VCaP (cell line): ENCODE measurements around the gene UGT2B28.
"Not testable (repeated sequence)": the region's sequence is repeated elsewhere in the genome, so short reads cannot be mapped to it uniquely, and the experiment has no call there.

ENCODE experiments used
- H3K27ac ChIP-seq: fragments of 450-650 bp; 2 replicates; pipeline ENCODE4 v1.5.1; 2017
- TF ChIP-seq, protein P1 (sequence below): fragments of 450-650 bp; conservative IDR thresholded peaks from 2 replicates; pipeline ENCODE4 v1.5.1; 2017; ENCODE audit warnings: mild to moderate bottlenecking, moderate library complexity

UGT2B28 gene

DNA sequence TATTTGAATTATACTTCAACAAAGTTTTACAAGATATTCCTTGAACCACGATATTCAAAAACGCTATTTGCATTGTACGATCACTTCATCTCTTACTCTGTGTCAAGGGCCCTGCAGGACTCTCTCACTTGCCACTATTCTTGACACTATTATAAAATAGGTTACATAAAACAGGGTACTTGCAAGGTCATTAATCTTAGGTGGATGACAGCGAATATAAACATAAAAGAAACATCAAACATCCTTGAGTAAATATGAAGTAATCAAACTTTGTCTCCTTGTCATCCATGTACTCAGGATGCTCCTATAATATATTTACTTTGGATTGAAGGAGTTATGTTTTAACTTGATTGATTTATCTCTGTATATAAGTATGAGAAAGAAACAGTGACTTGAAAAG is at the start of gene UGT2B28:
Gene UGT2B28, plus strand, starts transcription at position 395 of the 400 bp plus-strand sequence. CDS start 26 bp downstream, outside the sequence.
- peak within 1 kb of the TSS; percentile 35; the same call in 1 of the 2 replicates for H3K27ac ChIP-seq

DNA sequence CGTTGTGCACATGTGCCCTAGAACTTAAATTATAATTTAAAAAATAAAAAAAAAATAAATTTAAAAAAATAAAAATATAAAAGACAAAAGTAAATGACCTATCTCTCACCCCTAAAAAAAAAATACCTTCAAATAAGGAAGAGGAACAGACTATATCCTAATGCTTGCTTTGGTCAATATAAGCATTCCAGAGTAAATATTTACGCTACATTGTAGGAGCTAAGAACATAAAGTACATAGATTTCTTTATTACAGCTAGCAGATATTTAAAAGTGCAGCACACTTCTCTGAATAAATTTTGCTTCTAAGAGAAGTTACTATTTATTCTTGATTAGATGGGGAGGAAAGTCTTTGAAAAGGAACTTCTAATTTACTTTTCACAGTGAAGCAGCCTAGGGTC is 41.2 kb upstream of the UGT2B28 start:
- TF ChIP-seq, protein P1, sequence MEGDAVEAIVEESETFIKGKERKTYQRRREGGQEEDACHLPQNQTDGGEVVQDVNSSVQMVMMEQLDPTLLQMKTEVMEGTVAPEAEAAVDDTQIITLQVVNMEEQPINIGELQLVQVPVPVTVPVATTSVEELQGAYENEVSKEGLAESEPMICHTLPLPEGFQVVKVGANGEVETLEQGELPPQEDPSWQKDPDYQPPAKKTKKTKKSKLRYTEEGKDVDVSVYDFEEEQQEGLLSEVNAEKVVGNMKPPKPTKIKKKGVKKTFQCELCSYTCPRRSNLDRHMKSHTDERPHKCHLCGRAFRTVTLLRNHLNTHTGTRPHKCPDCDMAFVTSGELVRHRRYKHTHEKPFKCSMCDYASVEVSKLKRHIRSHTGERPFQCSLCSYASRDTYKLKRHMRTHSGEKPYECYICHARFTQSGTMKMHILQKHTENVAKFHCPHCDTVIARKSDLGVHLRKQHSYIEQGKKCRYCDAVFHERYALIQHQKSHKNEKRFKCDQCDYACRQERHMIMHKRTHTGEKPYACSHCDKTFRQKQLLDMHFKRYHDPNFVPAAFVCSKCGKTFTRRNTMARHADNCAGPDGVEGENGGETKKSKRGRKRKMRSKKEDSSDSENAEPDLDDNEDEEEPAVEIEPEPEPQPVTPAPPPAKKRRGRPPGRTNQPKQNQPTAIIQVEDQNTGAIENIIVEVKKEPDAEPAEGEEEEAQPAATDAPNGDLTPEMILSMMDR: no peak
- H3K27ac ChIP-seq: peak overlapping the region; percentile 61

DNA sequence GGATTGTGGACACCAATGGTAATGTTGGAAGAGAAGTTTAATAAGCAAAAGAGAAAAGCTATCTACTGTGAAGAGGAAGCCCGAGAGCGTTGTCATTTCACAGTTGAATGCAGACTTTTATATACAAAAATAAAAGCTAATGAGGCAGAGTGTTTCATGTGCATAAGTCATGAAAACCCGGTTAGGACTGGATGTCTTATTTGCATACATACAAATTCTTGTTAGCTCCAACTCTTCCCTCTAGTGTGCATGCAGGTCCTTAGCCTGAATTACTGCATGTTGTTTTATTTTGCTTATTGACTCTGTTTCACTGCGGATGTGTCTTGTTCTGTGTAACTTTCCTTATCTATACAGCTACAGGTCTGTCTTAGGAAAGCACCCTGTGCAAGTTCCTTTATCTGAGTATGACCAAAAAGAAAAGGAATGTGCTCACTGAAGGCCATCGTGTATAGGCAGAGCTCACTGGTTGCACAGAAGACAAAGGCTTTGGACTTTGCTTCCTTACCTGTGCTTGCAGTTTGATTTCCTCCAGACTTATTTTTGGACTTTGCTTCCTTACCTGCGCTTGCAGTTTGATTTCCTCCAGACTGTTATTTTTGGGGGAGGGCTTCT is 40.6 kb upstream of the UGT2B28 start:
- TF ChIP-seq, protein P1: no peak
- H3K27ac ChIP-seq: peak overlapping the region; percentile 61

DNA sequence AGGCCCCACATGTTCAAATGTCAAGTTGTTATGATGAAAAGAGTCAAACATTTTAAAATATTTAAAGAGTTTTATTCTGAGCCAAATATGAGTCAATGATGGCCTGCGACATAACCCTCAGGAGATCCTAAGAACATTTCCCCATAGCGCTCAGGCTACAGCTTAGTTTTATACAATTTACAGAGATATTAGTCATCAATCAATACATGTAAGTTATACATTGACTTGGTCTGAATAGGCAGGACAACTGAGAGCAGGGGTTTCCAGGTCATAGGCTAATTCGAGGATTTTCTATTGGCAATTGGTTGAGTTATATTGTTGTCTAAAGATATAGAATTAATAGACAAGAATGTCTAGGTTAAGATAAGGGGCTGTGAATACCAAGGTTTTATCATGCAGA is 39.5 kb upstream of the UGT2B28 start:
- H3K27ac ChIP-seq: peak overlapping the region; percentile 61; the same call in 1 of the 2 replicates

DNA sequence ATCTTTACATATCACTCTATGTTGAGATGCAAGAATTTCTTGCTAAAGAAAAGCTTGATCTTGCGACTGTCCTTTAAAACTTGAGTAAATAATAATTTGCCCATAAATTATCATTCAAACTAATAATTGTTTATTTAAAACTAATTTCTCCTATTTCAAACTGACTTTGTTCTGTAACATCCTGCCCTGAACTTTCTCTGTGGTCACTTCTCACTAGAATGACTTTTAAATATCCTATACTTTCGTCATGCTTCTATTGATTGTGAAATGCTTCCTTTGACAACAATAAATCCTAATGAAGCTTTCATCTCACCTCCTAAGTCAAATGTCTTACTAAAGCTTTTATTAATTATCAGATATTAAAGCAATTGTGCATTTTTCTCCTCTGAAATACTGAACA is 38.5 kb upstream of the UGT2B28 start:
- not testable (repeated sequence) for H3K27ac ChIP-seq

DNA sequence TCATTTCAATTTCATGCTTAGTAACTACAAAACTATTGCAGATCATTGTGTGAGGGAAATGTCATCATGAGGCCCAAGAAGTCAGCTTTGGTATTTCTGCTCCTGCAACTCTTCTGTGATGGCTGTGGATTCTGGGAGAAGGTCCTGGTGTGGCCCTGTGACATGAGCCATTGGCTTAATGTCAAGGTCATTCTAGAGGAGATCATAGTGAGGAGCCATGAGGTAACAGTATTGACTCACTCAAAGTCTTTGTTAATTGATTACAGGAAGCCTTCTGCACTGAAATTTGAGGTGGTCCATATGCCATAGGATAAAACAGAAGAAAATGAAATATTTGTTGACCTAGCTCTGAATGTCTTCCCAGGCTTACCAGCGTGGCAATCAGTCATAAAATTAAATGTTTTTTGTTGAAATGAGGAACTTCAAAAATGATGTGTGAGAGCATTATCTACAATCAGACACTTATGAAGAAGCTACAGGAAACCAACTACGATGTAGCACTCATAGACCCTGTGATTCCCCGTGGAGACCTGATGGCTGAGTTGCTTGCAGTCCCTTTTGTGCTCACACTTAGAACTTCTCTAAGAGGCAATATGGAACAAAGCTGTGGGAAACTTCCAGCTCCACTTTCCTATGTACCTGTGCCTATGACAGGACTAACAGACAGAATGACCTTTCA is 37.6 kb upstream of the UGT2B28 start:
- not testable (repeated sequence) for H3K27ac ChIP-seq

DNA sequence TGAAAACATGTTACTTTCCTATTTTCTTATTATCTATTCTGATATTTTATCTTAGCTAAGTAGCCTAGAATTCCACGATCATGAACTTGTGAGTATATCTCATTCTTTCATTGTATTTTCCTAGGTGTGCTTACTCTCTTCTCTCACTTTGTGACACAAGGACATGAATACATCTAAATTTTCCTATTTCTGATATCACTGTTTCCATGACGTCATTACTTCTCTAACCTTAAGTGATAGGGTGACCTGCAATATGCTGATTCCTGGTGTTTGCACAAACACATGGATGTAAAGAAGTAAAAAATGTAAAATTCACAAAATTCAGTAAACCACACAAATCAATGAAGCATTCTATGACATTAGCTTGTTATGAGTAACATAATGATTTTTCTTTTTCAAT is 29.4 kb upstream of the UGT2B28 start:
- H3K27ac ChIP-seq: not testable (repeated sequence)

DNA sequence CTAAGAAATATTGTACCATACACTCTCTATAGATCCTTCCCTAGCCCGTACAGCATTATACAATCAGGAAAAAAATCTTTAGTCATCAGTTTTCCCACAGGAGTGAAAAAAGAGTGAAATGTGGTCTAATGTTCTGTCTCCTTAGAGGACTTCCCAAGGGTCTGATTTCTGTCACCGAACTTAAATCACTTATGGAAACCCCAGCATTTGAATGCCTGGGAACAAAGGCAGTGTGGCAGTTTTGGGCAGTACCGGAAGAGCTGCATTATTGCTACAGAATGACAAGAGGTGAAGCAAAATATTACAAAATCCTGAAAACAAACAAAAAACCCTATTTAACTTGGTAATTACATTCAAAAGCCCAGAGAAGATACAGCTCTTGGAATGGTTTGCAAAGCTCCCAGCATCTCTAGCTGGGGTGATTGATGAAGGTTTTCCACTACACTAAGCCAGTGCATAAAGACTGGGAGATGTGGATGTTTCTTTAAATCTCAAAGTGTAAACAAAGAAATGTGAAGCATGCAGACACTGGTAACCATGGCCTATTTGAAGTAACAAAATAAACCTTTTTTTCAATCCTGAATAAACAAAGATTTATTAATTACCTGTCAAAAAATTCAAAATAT is 27.0 kb upstream of the UGT2B28 start:
- H3K27ac ChIP-seq: not testable (repeated sequence)

DNA sequence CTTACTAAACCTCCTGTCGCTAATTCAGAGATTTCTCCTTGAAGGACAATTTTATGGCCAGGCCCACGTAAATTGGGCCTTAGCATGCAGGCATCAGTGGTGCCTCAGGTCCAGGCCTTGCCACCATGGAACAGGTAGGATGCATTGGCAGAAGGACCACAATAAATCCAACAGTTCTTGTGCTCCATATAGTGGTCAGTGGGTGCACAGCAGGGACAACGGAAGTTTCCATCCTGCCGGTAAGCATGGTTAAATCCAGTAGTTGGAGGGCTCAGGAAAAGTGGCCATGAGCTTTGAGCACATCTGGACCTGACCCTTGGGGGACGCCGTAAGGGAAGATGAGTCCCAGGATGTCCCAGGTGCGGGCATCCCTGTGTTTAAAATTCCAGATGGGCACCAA is 11.7 kb upstream of the UGT2B28 start:
- not testable (repeated sequence) for H3K27ac ChIP-seq

DNA sequence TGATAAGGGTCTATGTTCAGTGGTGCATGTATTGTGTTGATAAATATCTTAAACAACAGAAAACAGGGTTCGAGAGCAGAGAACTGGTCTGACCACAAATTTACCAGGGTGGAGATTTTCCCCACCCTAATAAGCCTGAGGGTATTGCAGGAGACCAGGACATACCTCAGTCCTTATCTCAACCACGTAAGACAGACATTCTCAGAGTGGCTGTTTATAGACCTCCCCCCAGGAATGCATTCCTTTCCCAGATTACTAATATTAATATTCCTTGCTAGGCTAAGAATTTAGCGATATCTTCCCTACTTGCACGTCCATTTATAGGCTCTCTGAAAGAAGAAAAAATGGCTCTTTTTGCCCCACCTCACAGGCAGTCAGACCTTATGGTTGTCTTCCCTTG is 16.1 kb downstream of the UGT2B28 start:
- H3K27ac ChIP-seq: not testable (repeated sequence)

DNA sequence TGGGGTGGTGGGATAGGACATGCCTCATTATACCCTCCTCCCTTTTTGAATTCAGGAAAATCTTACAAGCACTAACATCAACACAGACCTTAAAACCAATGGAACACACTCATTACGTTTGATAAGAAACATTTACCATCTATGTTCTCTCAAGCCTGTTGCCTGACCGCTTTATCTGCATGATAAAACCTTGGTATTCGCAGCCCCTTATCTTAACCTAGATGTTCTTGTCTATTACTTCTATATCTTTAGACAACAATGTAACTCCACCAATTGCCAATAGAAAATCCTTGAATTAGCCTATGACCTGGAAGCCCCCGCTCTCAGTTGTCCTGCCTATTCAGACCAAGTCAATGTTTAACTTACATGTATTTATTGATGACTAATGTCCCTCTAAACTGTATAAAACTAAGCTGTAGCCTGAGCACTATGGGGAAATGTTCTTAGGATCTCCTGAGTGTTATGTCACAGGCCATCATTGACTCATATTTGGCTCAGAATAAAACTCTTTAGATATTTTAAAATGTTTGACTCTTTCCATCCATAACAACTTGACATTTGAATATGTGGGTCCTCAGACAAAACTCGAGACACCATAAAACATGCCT is 28.3 kb downstream of the UGT2B28 start:
- peak overlapping the region; percentile 85; the same call in 1 of the 2 replicates for H3K27ac ChIP-seq

DNA sequence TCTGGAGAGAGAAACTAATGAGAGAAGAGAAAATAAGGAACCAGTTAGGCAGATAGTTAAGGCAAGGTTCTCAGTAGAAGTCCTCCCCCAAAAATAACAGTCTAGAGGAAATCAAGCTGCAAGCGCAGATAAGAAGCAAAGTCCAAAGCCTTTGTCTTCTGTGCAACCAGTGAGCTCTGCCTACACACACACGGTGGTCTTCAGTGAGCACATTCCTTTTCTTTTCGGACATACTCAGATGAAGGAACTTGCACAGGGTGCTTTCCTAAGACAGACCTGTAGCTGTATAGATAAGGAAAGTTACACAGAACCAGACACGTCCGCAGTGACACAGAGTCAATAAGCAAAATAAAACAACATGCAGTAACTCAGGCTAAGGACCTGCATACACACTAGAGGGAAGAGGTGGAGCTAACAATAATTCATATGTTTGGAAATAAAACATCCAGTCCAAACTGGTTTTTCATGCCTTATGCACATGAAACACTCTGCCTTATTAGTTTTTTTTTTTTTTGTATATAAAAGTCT is 29.3 kb downstream of the UGT2B28 start:
- peak overlapping the region; percentile 85 for H3K27ac ChIP-seq

DNA sequence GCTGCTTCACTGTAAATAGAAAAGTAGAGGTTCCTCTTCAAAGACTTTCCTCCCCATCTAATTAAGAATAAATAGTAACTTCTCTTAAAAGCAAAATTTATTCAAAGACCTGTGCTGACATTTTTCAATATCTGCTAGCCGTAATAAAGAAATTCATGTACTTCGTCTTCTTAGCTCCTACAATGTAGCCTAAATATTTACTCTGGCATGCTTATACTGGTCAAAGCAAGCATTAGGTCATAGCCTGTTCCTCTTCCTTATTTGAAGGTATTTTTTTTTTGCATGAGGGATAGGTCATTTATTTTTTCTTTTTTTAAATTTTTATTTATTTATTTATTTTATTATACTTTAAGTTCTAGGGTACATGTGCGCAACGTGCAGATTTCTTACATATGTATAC is 30.0 kb downstream of the UGT2B28 start:
- H3K27ac ChIP-seq: peak overlapping the region; percentile 85
